OCI-LY7 (cell line): ENCODE results near the gene TKT. TPM values are rescaled to one million over a fixed set of nuclear protein-coding genes. Genes with fewer than 3 reads are reported as not detected.

Experiments
- BruUV-seq: library from RNA; stranded (reverse); fragments of 400-500 nt; replicated peaks from 2 replicates; lab custom pipeline; 2021; lab: Mats Ljungman, UMichigan
- CTCF ChIA-PET: fragments of 300-600 bp; sonication (Branson Sonifier 250); formaldehyde crosslinking; loops from one replicate; lab custom pipeline; 2022; ENCODE audit warnings: antibody characterized with exemption; ENCODE audit not compliant: unreplicated experiment; lab: Charles Lee
- POLR2A ChIA-PET: fragments of 300-600 bp; sonication (Branson Sonifier 250); formaldehyde crosslinking; loops from one replicate; lab custom pipeline; 2022; ENCODE audit warnings: antibody characterized with exemption; lab: Charles Lee
- DNase-seq: peaks from one replicate; pipeline ENCODE4 v3.0.0-alpha.2; 2015; ENCODE audit warnings: low spot score
- H2AFZ ChIP-seq: fragments of 200-600 bp; sonication (generic), shearing (Covaris generic); 2 replicates; pipeline ENCODE4 v1.6.1; 2014; ENCODE audit warnings: mild to moderate bottlenecking, antibody characterized with exemption, low read length, moderate library complexity
- H3K27ac ChIP-seq: fragments of 200-600 bp; sonication (generic); 2 replicates; pipeline ENCODE4 v1.5.1; 2014; ENCODE audit warnings: mixed run types, low read depth, mild to moderate bottlenecking, moderate library complexity, low read length, inconsistent platforms; ENCODE audit not compliant: poor library complexity, severe bottlenecking
- H3K36me3 ChIP-seq: fragments of 200-600 bp; sonication (generic); 2 replicates; pipeline ENCODE4 v1.6.1; 2014; ENCODE audit warnings: mild to moderate bottlenecking, antibody characterized with exemption, low read length, moderate library complexity, mixed read lengths; ENCODE audit not compliant: insufficient read depth
- H3K4me1 ChIP-seq: fragments of 200-600 bp; sonication (generic); 2 replicates; pipeline ENCODE4 v1.5.1; 2014; ENCODE audit warnings: mild to moderate bottlenecking, low read length; ENCODE audit not compliant: insufficient read depth, poor library complexity, severe bottlenecking
- H3K4me2 ChIP-seq: fragments of 200-600 bp; sonication (generic); 2 replicates; pipeline ENCODE4 v1.6.1; 2014; ENCODE audit warnings: mild to moderate bottlenecking, low read length
- H3K4me3 ChIP-seq: fragments of 200-600 bp; sonication (generic); 2 replicates; pipeline ENCODE4 v1.5.1; 2014; ENCODE audit warnings: mild to moderate bottlenecking, low read depth, low read length; ENCODE audit not compliant: poor library complexity, severe bottlenecking
- H3K79me2 ChIP-seq: fragments of 200-600 bp; sonication (generic); 2 replicates; pipeline ENCODE4 v1.6.1; 2016; ENCODE audit warnings: low read depth, mild to moderate bottlenecking, low read length, moderate library complexity, mixed read lengths; ENCODE audit not compliant: insufficient read depth
- H3K9me2 ChIP-seq: fragments of 200-600 bp; sonication (generic); 2 replicates; pipeline ENCODE4 v1.6.1; 2016; ENCODE audit warnings: mild to moderate bottlenecking, low read length, mixed read lengths; ENCODE audit not compliant: insufficient read depth
- H3K9me3 ChIP-seq: fragments of 200-600 bp; sonication (generic); 2 replicates; pipeline ENCODE4 v1.6.1; 2014; ENCODE audit warnings: mild to moderate bottlenecking, mixed run types, low read length, mixed read lengths
- H4K20me1 ChIP-seq: fragments of 200-600 bp; sonication (generic); 2 replicates; pipeline ENCODE4 v1.6.1; 2014; ENCODE audit warnings: mild to moderate bottlenecking, antibody characterized with exemption, low read length, moderate library complexity, mixed read lengths; ENCODE audit not compliant: insufficient read depth
- EZH2phosphoT487 ChIP-seq: fragments of 200-600 bp; sonication (generic); IDR thresholded peaks from 2 replicates; pipeline ENCODE4 v1.6.1; 2018; ENCODE audit warnings: low read depth, borderline replicate concordance, mild to moderate bottlenecking, mixed run types, antibody characterized with exemption, low read length, moderate library complexity, mixed read lengths
- intact Hi-C: fragments of 100-400 bp; cut with micrococcal nuclease; formaldehyde crosslinking; loops from one replicate; pipeline ENCODE4 v1.10.0; 2022; ENCODE audit not compliant: unreplicated experiment
- total RNA-seq, 2 experiments: library from RNA; depleted of rRNA in 1 of 2; stranded (reverse); fragments of >200 nt in 1 of 2; shearing (Covaris generic) in 1 of 2; gene quantifications; 2 replicates each; pipeline ENCODE4 v1.2.3, GENCODE V29; 2014 to 2022
- TF ChIP-seq, protein P1 (sequence below): fragments of 200-600 bp; sonication (generic); conservative IDR thresholded peaks from 2 replicates; pipeline ENCODE4 v1.5.1; 2014; ENCODE audit warnings: mild to moderate bottlenecking, antibody characterized with exemption, low read length, moderate library complexity, mixed read lengths

The TKT gene
- total RNA-seq, 2 experiments from 2014 or later, result 325 to 386 TPM

GRCh38 chr3:53295410-53295809 lies 39.6 kb upstream of the TKT start:
- BruUV-seq, result no TSS peak
- intact Hi-C loops, result loop anchor here (5.0 to 10.0 kb wide), 2 partner anchors 57 to 219 kb away; no protein-coding TSS in a partner anchor
- Histone ChIP-seq H4K20me1 (no peaks in the 10 kb centered on the region), H2AFZ (no peak overlapping the region), H3K36me3 (peaks cover 26% of the 10 kb centered on the region), H3K79me2 (no peaks in the 10 kb centered on the region), H3K4me1 (no peaks in the 10 kb centered on the region), H3K4me3 (no peak overlapping the region), H3K4me2 (no peak overlapping the region), H3K27ac (no peak overlapping the region), H3K9me2 (no peaks in the 10 kb centered on the region), H3K9me3 (no peaks in the 10 kb centered on the region)
- ChIA-PET CTCF (no interaction called here), POLR2A (interaction anchor here (0.5 kb wide), 1 partner anchor 8 kb away, joined by 6 read pairs; no protein-coding TSS in a partner anchor)
- DNase-seq, result no peak
- TF ChIP-seq EZH2phosphoT487, result no peak
- TF ChIP-seq, protein P1, sequence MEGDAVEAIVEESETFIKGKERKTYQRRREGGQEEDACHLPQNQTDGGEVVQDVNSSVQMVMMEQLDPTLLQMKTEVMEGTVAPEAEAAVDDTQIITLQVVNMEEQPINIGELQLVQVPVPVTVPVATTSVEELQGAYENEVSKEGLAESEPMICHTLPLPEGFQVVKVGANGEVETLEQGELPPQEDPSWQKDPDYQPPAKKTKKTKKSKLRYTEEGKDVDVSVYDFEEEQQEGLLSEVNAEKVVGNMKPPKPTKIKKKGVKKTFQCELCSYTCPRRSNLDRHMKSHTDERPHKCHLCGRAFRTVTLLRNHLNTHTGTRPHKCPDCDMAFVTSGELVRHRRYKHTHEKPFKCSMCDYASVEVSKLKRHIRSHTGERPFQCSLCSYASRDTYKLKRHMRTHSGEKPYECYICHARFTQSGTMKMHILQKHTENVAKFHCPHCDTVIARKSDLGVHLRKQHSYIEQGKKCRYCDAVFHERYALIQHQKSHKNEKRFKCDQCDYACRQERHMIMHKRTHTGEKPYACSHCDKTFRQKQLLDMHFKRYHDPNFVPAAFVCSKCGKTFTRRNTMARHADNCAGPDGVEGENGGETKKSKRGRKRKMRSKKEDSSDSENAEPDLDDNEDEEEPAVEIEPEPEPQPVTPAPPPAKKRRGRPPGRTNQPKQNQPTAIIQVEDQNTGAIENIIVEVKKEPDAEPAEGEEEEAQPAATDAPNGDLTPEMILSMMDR, result no peak

DNA sequence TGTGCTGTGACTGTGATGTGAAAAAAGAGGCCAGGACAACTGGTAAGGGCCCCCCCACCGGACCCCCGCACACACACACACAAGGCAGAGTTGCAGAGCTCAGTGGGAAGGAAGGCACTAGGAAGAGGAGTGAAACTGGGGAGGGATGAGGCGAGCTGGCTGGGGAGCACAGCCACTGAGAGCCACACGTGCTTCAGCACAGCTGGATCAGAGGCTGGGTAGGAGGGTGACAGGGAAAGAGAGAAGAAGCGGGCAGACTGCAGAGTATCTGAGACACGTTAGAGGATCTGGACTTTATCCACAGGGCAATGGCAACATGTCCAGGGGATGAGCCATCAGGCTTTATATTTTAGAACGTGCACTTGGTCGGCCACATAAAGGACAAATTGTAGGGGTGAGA lies 38.0 kb upstream of the TKT start:
- Histone ChIP-seq H3K27ac (no peak overlapping the region), H3K36me3 (peaks cover 20% of the 10 kb centered on the region), H3K9me3 (no peaks in the 10 kb centered on the region), H3K9me2 (no peaks in the 10 kb centered on the region), H4K20me1 (no peaks in the 10 kb centered on the region), H2AFZ (no peak overlapping the region), H3K4me2 (no peak overlapping the region), H3K79me2 (no peaks in the 10 kb centered on the region), H3K4me1 (no peaks in the 10 kb centered on the region), H3K4me3 (no peak overlapping the region)
- TF ChIP-seq, protein P1, result no peak
- no peak for TF ChIP-seq EZH2phosphoT487
- no TSS peak for BruUV-seq
- intact Hi-C loops, result loop anchor here (10.0 kb wide), 1 partner anchor 221 kb away; no protein-coding TSS in a partner anchor
- no peak for DNase-seq
- ChIA-PET POLR2A (no interaction called here), CTCF (no interaction called here)

DNA sequence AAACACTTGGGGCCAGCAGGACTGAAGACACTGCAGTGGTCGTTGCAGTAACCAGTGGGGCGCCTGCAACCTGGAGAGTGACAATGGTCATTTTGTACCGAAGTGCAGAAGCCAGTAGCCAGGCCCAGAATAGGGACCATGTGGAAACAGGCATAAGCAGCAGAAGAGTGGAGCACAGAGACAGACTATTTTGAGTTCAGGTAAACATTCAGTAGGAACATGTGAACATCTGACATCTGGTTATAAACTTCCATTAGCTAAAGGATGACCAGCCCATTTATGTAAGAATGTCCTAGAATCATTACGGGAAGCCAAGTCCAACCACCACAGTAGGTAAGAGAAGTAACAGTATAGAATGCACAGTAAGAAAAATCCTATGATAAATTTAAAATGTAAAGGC lies 32.4 kb upstream of the TKT start:
- no peaks in the 10 kb centered on the region for H3K4me1 ChIP-seq
- H3K79me2 ChIP-seq, result no peaks in the 10 kb centered on the region
- H3K4me2 ChIP-seq, result no peak overlapping the region
- ChIA-PET CTCF (no interaction called here), POLR2A (interaction anchor here (0.7 kb wide), 2 partner anchors 57 to 186 kb away, joined by 3 read pairs; no protein-coding TSS in a partner anchor)
- H4K20me1 ChIP-seq, result no peaks in the 10 kb centered on the region
- H3K9me3 ChIP-seq, result no peaks in the 10 kb centered on the region
- intact Hi-C loops, result no loop called here
- TF ChIP-seq EZH2phosphoT487, result no peak
- TF ChIP-seq, protein P1, result no peak
- BruUV-seq, result no TSS peak
- H3K36me3 ChIP-seq, result peaks cover 40% of the 10 kb centered on the region; the same call in 1 of the 2 replicates
- no peak overlapping the region for H2AFZ ChIP-seq
- H3K4me3 ChIP-seq, result no peak overlapping the region
- no peak overlapping the region for H3K27ac ChIP-seq
- H3K9me2 ChIP-seq, result no peaks in the 10 kb centered on the region
- no peak for DNase-seq
